Esophagus muscularis mucosa (tissue), 4 donors: ENCODE measurements around the gene SENP6. TPM values are rescaled to one million over a fixed set of nuclear protein-coding genes. Genes with fewer than 3 reads are reported as not detected.
A peak's percentile ranks its signal among the peaks of the same experiment; 100 is the strongest.

Source experiments
- DNase-seq: peaks from one replicate; pipeline ENCODE4 v3.0.0-alpha.2; 2017; ENCODE audit errors: extremely low spot score
- H3K27ac ChIP-seq, 4 donors: fragments of 200-600 bp; sonication (generic); replicated peaks in 1 of 4; 1 replicate in 3 of 4; 2 replicates in 1 of 4; pipeline ENCODE4 v1.5.1; 2016 to 2019; ENCODE audit warnings: mild to moderate bottlenecking in 1 of 4
- H3K27me3 ChIP-seq, 4 donors: fragments of 200-600 bp; sonication (generic); one replicate each; pipeline versions ENCODE4 v1.5.1 to v1.6.0; 2016 to 2019
- H3K36me3 ChIP-seq, 4 donors: fragments of 200-600 bp; sonication (generic); one replicate each; pipeline ENCODE4 v1.5.1; 2016 to 2019
- H3K4me1 ChIP-seq, 4 donors: fragments of 200-600 bp; sonication (generic); one replicate each; pipeline ENCODE4 v1.5.1; 2016 to 2019
- H3K4me3 ChIP-seq, 4 donors: fragments of 200-600 bp; sonication (generic); 1 replicate in 2 of 4; 2 replicates in 2 of 4; pipeline ENCODE4 v1.5.1; 2016 to 2019; ENCODE audit warnings: mild to moderate bottlenecking in 4 of 4, moderate library complexity in 1 of 4
- H3K9me3 ChIP-seq, 4 donors: fragments of 200-600 bp; sonication (generic); 1 replicate in 3 of 4; 2 replicates in 1 of 4; pipeline ENCODE4 v1.5.1; 2016 to 2019
- EP300 ChIP-seq: sonication (generic); formaldehyde crosslinking; IDR thresholded peaks from one replicate; pipeline ENCODE4 v1.6.1; 2017; ENCODE audit warnings: antibody characterized with exemption
- POLR2A ChIP-seq: fragments of 450-650 bp; IDR thresholded peaks from one replicate; pipeline ENCODE4 v1.6.1; 2017; ENCODE audit warnings: antibody characterized with exemption, moderate library complexity, mild to moderate bottlenecking, low read depth
- POLR2AphosphoS5 ChIP-seq, 2 donors: sonication (generic); formaldehyde crosslinking; IDR thresholded peaks; one replicate each; pipeline ENCODE4 v1.6.1; 2017; ENCODE audit warnings: antibody characterized with exemption in 2 of 2
- WGBS: methylation state at CpG from one replicate; pipeline ENCODE4 v1.1.5; 2018; 5-methylcytosine and 5-hydroxymethylcytosine counted together
- intact Hi-C: fragments of 100-400 bp; cut with DNase I; formaldehyde crosslinking; loops from one replicate; pipeline ENCODE4 v1.15.1; 2023
- total RNA-seq, 4 donors: library from RNA; depleted of rRNA; stranded (reverse); fragments of >200 nt; gene quantifications; one replicate each; pipeline versions ENCODE4 v1.1.0 to v1.2.1, GENCODE V29; 2016
- TF ChIP-seq, protein P1 (sequence below), 3 experiments: fragments of 200-600 bp in 2 of 3; fragments of 450-650 bp in 1 of 3; sonication (generic) in 2 of 3; IDR thresholded peaks; one replicate each; pipeline ENCODE4 v1.5.1; 2017 to 2019; ENCODE audit warnings: antibody characterized with exemption in 3 of 3, mild to moderate bottlenecking in 2 of 3, moderate library complexity in 1 of 3

SENP6 gene
- total RNA-seq, 4 donors from 2014 or later: 91.8 to 145 (median 107) TPM

DNA sequence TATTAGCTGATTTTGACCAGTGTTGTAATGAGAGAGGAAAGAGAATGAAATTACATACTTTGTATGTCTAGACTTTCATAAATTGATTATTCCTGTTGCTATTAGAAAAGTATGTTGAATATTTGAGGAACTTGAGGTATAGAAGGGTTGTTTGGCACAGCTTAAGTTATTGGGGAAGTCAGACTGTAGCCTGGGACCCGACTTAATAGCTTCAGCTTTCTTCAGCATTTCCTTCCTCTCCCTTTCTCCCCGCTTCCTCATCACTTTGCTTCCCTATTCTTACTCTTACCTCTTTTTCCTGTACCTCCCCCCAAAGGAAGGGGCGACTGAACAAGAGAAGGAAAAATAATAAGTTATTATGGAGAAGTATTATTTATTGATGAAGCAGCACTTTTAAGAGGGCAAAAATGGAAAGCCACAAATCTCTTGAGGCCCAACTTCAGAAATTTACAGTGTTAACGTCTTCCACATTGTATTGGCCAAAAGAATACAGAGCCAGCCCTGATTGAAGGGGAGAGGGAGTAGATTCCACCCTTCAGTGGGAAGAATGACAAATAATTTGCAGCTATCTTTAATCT is 7.4 kb downstream of the SENP6 start:
- Histone ChIP-seq H3K27ac (peak overlapping the region; percentile 30 to 72 (median 44)), H3K36me3 (no peaks in the 10 kb centered on the region), H3K9me3 (no peaks in the 10 kb centered on the region), H3K27me3 (no peaks in the 10 kb centered on the region), H3K4me3 (no peak overlapping the region), H3K4me1 (peaks cover 67 to 100% (median 97%) of the 10 kb centered on the region in 4 donors)
- WGBS: 43% methylated on average over 4 of the region's 4 CpGs
- intact Hi-C loops: loop anchor here (10.0 kb wide), 1 partner anchor 334 kb away; no protein-coding TSS in a partner anchor
- no peak for DNase-seq
- no peak for TF ChIP-seq POLR2A
- TF ChIP-seq, protein P1, sequence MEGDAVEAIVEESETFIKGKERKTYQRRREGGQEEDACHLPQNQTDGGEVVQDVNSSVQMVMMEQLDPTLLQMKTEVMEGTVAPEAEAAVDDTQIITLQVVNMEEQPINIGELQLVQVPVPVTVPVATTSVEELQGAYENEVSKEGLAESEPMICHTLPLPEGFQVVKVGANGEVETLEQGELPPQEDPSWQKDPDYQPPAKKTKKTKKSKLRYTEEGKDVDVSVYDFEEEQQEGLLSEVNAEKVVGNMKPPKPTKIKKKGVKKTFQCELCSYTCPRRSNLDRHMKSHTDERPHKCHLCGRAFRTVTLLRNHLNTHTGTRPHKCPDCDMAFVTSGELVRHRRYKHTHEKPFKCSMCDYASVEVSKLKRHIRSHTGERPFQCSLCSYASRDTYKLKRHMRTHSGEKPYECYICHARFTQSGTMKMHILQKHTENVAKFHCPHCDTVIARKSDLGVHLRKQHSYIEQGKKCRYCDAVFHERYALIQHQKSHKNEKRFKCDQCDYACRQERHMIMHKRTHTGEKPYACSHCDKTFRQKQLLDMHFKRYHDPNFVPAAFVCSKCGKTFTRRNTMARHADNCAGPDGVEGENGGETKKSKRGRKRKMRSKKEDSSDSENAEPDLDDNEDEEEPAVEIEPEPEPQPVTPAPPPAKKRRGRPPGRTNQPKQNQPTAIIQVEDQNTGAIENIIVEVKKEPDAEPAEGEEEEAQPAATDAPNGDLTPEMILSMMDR (IDR thresholded peaks at IDR 0.05): no peak
- TF ChIP-seq POLR2AphosphoS5 (IDR thresholded peaks at IDR 0.05): no peak
- TF ChIP-seq EP300: no peak

DNA sequence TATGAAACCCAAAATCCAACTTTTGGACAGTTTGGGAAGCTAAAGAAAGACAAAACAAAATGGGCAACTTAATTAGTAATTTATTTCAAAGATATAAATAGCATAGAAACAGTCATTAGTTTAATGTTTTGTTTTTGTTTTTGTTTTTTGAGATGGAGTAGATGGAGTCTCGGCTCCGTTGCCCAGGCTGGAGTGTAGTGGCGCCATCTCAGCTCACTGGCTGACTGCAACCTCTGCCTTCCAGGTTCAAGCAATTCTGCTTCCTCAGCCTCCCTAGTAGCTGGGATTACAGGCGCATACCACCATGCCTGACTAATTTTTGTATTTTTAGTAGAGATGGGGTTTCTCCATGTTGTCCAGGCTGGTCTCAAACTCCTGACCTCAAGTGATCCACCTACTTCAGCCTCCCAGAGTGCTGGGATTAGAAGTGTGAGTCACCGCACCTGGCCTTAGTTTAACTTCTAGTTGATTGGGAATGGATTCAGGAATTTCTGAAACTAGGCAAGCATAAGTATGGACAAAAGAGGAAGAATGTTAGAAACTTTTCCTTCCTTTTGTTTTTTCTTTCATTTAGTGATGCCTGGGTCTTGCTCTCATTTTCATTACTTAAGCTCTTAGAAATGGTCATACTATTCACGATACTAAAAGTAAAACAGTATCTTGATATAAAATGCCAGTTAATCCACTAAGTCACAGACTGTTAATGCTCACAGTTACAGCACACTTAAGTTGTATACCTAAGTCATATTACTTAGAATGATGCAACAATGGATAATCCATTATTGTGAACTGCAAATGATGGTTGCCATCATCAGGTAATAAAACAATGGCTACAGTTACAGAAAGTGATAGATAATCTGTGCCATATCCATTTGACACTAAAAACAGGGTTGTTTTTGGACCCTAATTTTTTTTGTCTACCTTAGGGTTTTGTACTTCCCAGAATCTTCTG is 8.2 kb downstream of the SENP6 start:
- Histone ChIP-seq H3K4me1 (peaks cover 70 to 100% (median 95%) of the 10 kb centered on the region in 4 donors), H3K27me3 (no peaks in the 10 kb centered on the region), H3K9me3 (no peaks in the 10 kb centered on the region), H3K27ac (peak overlapping the region; percentile 30 to 72 (median 44)), H3K36me3 (no peaks in the 10 kb centered on the region), H3K4me3 (no peak overlapping the region)
- intact Hi-C loops: loop anchor here (10.0 kb wide), 1 partner anchor 335 kb away; no protein-coding TSS in a partner anchor
- TF ChIP-seq, protein P1 (IDR thresholded peaks at IDR 0.05): no peak
- TF ChIP-seq POLR2A: no peak
- TF ChIP-seq POLR2AphosphoS5 (IDR thresholded peaks at IDR 0.05): no peak
- no peak for TF ChIP-seq EP300
- WGBS: 76% methylated on average over 6 of the region's 6 CpGs
- no peak for DNase-seq

- Histone ChIP-seq H3K4me3 (no peak overlapping the region), H3K27ac (peak overlapping the region; percentile 8 to 72 (median 44)), H3K4me1 (peaks cover 74 to 100% (median 96%) of the 10 kb centered on the region in 4 donors), H3K27me3 (no peaks in the 10 kb centered on the region), H3K36me3 (no peaks in the 10 kb centered on the region), H3K9me3 (no peaks in the 10 kb centered on the region)
- DNase-seq: no peak
- intact Hi-C loops: no loop called here
- 36% methylated on average over 2 of the region's 2 CpGs for WGBS
- TF ChIP-seq POLR2AphosphoS5 (IDR thresholded peaks at IDR 0.05) (no peak), POLR2A (no peak)
- TF ChIP-seq, protein P1 (IDR thresholded peaks at IDR 0.05): no peak
Measured at GRCh38 chr6:75611011-75611701, 9.5 kb downstream of the SENP6 start.

GRCh38 chr6:75611702-75612375 is 10.2 kb downstream of the SENP6 start:
- no peaks in the 10 kb centered on the region for H3K27me3 ChIP-seq
- intact Hi-C loops: no loop called here
- peak overlapping the region; percentile 47 to 72 (median 56) for H3K27ac ChIP-seq
- DNase-seq: no peak
- no peak overlapping the region for H3K4me3 ChIP-seq
- TF ChIP-seq POLR2AphosphoS5 (IDR thresholded peaks at IDR 0.05): no peak
- TF ChIP-seq EP300: no peak
- TF ChIP-seq, protein P1 (IDR thresholded peaks at IDR 0.05): no peak
- TF ChIP-seq POLR2A: no peak
- H3K9me3 ChIP-seq: no peaks in the 10 kb centered on the region
- H3K36me3 ChIP-seq: no peaks in the 10 kb centered on the region
- 80% methylated on average over 5 of the region's 5 CpGs for WGBS
- H3K4me1 ChIP-seq: peaks cover 74 to 100% (median 93%) of the 10 kb centered on the region in 4 donors
